CD4-positive, alpha-beta memory T cell (primary cell): ENCODE data around the gene TTC7B. TPM values are rescaled to one million over a fixed set of nuclear protein-coding genes. Genes with fewer than 3 reads are reported as not detected.

ENCODE experiments used
- CTCF ChIA-PET: fragments of 350-600 bp; sonication (Branson Sonifier 250); formaldehyde crosslinking; loops from one replicate; lab custom pipeline; 2021; ENCODE audit warnings: inconsistent platforms; ENCODE audit not compliant: partially characterized antibody; lab: Charles Lee
- POLR2A ChIA-PET: fragments of 350-600 bp; sonication (Branson Sonifier 250); formaldehyde crosslinking; loops from one replicate; lab custom pipeline; 2021; ENCODE audit not compliant: partially characterized antibody; lab: Charles Lee
- DNase-seq, 5 donors: peaks; one replicate each; pipeline versions ENCODE4 v3.0.0 to v3.0.0-alpha.2; 2020 to 2022; ENCODE audit warnings: mixed read lengths in 1 of 5
- H3K27ac ChIP-seq: one replicate; pipeline ENCODE4 v1.7.0; 2013; ENCODE audit warnings: low read depth, low read length
- H3K27me3 ChIP-seq: 2 replicates; pipeline ENCODE4 v1.7.0; 2013; ENCODE audit warnings: mild to moderate bottlenecking, low read length, moderate library complexity; ENCODE audit not compliant: insufficient read depth
- H3K36me3 ChIP-seq: 2 replicates; pipeline ENCODE4 v1.7.0; 2013; ENCODE audit warnings: mild to moderate bottlenecking, low read length, moderate library complexity; ENCODE audit not compliant: insufficient read depth
- H3K4me1 ChIP-seq: 2 replicates; pipeline ENCODE4 v1.7.0; 2013; ENCODE audit warnings: mild to moderate bottlenecking, low read length, moderate library complexity; ENCODE audit not compliant: insufficient read depth
- H3K4me3 ChIP-seq, 2 donors: one replicate each; pipeline ENCODE4 v1.7.0; 2013; ENCODE audit warnings: low read length in 2 of 2, mild to moderate bottlenecking in 1 of 2
- H3K9me3 ChIP-seq, 2 donors: one replicate each; pipeline ENCODE4 v1.7.0; 2013; ENCODE audit warnings: low read length in 2 of 2, control low read depth in 1 of 2; ENCODE audit not compliant: control insufficient read depth in 1 of 2
- H3K27ac Mint-ChIP-seq, 7 donors: one replicate each; pipeline ENCODE4 v1.8.0; 2020 to 2021; ENCODE audit warnings: mixed read lengths in 7 of 7, mild to moderate bottlenecking in 6 of 7, inconsistent platforms in 3 of 7, moderate library complexity in 3 of 7
- H3K27me3 Mint-ChIP-seq, 2 donors: one replicate each; pipeline ENCODE4 v1.8.0; 2020 to 2021; ENCODE audit warnings: mixed read lengths in 2 of 2
- H3K36me3 Mint-ChIP-seq, 2 donors: one replicate each; pipeline ENCODE4 v1.8.0; 2020 to 2021; ENCODE audit warnings: mixed read lengths in 2 of 2, inconsistent platforms in 1 of 2, mild to moderate bottlenecking in 1 of 2
- H3K4me1 Mint-ChIP-seq, 4 donors: one replicate each; pipeline ENCODE4 v1.8.0; 2020 to 2021; ENCODE audit warnings: mixed read lengths in 4 of 4, mild to moderate bottlenecking in 1 of 4
- H3K4me3 Mint-ChIP-seq, 8 donors: one replicate each; pipeline ENCODE4 v1.8.0; 2020 to 2021; ENCODE audit warnings: mixed read lengths in 8 of 8, mild to moderate bottlenecking in 7 of 8, moderate library complexity in 6 of 8, inconsistent platforms in 3 of 8
- H3K9me3 Mint-ChIP-seq, 8 donors: one replicate each; pipeline ENCODE4 v1.8.0; 2020 to 2021; ENCODE audit warnings: mixed read lengths in 8 of 8, mild to moderate bottlenecking in 5 of 8, inconsistent platforms in 3 of 8, moderate library complexity in 1 of 8
- intact Hi-C: fragments of 100-400 bp; cut with micrococcal nuclease; formaldehyde crosslinking; loops from one replicate; pipeline ENCODE4 v1.15.1; 2023
- polyA plus RNA-seq, 2 donors: library from polyadenylated mRNA; unstranded; fragments of 300-500 nt; fragmentation: Illumina TruSeq; gene quantifications; one replicate each; pipeline ENCODE4 v1.2.3, GENCODE V29; 2021
- total RNA-seq, 2 experiments: library from RNA; stranded (reverse); gene quantifications; one replicate each; pipeline ENCODE4 v1.2.3, GENCODE V29; 2021

Gene TTC7B
- total and polyA plus RNA-seq, 4 experiments from 2014 or later: 0.30 to 1.9 (median 1.5) TPM; not detected in 1

- no peaks in the 10 kb centered on the region for H3K36me3 ChIP-seq
- intact Hi-C loops: no loop called here
- Mint-ChIP-seq H3K4me3 (no peak overlapping the region), H3K36me3 (no peaks in the 10 kb centered on the region), H3K27me3 (peaks cover 0 to under 1% of the 10 kb centered on the region in 2 donors), H3K4me1 (peaks cover 11 to 21% (median 15%) of the 10 kb centered on the region in 4 donors), H3K9me3 (no peaks in the 10 kb centered on the region), H3K27ac (peak overlapping the region in 1 of 7 donors; percentile 37)
- H3K27me3 ChIP-seq: no peaks in the 10 kb centered on the region
- ChIA-PET POLR2A (no interaction called here), CTCF (no interaction called here)
- H3K9me3 ChIP-seq: no peaks in the 10 kb centered on the region
- no peak overlapping the region for H3K4me3 ChIP-seq
- no peak for DNase-seq
- H3K4me1 ChIP-seq: peaks cover 12% of the 10 kb centered on the region
- H3K27ac ChIP-seq: no peak overlapping the region
These were observed 137.3 kb downstream of the TTC7B start for GRCh38 chr14:90678846-90679362.

- Mint-ChIP-seq H3K9me3 (no peaks in the 10 kb centered on the region), H3K4me3 (no peak overlapping the region)
- POLR2A ChIA-PET: no interaction called here
These were observed 137.8 kb downstream of the TTC7B start for GRCh38 chr14:90678420-90678819.

GRCh38 chr14:90677484-90678050 lies 138.7 kb downstream of the TTC7B start:
- Mint-ChIP-seq H3K27me3 (no peaks in the 10 kb centered on the region), H3K36me3 (no peaks in the 10 kb centered on the region), H3K4me3 (peak overlapping the region in 6 of 8 donors; percentile 67 to 83 (median 76)), H3K9me3 (no peaks in the 10 kb centered on the region), H3K4me1 (peaks cover 11 to 21% (median 15%) of the 10 kb centered on the region in 4 donors), H3K27ac (peak overlapping the region in 6 of 7 donors; percentile 44 to 87 (median 74))
- intact Hi-C loops: no loop called here
- Histone ChIP-seq H3K27me3 (no peaks in the 10 kb centered on the region), H3K4me1 (peaks cover 12% of the 10 kb centered on the region), H3K9me3 (no peaks in the 10 kb centered on the region), H3K36me3 (no peaks in the 10 kb centered on the region), H3K4me3 (no peak overlapping the region), H3K27ac (no peak overlapping the region)
- POLR2A ChIA-PET: no interaction called here
- CTCF ChIA-PET: interaction anchor here (1.5 kb wide), 1 partner anchor 20 kb away, joined by 3 read pairs; no protein-coding TSS in a partner anchor
- DNase-seq: peak in 2 of 5 donors; percentile 3 to 15

More at GRCh38 chr14:90678420-90678819, 137.8 kb downstream of the TTC7B start:
- no peaks in the 10 kb centered on the region for H3K36me3 ChIP-seq
- no peaks in the 10 kb centered on the region for H3K36me3 Mint-ChIP-seq
- CTCF ChIA-PET: interaction anchor here (1.5 kb wide), 1 partner anchor 19 kb away, joined by 3 read pairs; no protein-coding TSS in a partner anchor
- DNase-seq: no peak
- H3K4me3 ChIP-seq: no peak overlapping the region
- no peaks in the 10 kb centered on the region for H3K9me3 ChIP-seq
- no peaks in the 10 kb centered on the region for H3K27me3 Mint-ChIP-seq
- peaks cover 12% of the 10 kb centered on the region for H3K4me1 ChIP-seq
- H3K4me1 Mint-ChIP-seq: peaks cover 11 to 21% (median 15%) of the 10 kb centered on the region in 4 donors
- intact Hi-C loops: no loop called here
- H3K27ac ChIP-seq: no peak overlapping the region
- peak overlapping the region in 1 of 7 donors; percentile 37 for H3K27ac Mint-ChIP-seq
- no peaks in the 10 kb centered on the region for H3K27me3 ChIP-seq

- no peak for DNase-seq
- Mint-ChIP-seq H3K4me1 (peaks cover 11 to 21% (median 15%) of the 10 kb centered on the region in 4 donors), H3K36me3 (no peaks in the 10 kb centered on the region), H3K9me3 (no peaks in the 10 kb centered on the region), H3K4me3 (peak overlapping the region in 2 of 8 donors; percentile 11 to 38), H3K27me3 (no peaks in the 10 kb centered on the region), H3K27ac (peak overlapping the region in 3 of 7 donors; percentile 3 to 87 (median 85))
- Histone ChIP-seq H3K4me3 (no peak overlapping the region), H3K9me3 (no peaks in the 10 kb centered on the region), H3K36me3 (no peaks in the 10 kb centered on the region), H3K27me3 (no peaks in the 10 kb centered on the region), H3K27ac (no peak overlapping the region), H3K4me1 (peaks cover 12% of the 10 kb centered on the region)
- CTCF ChIA-PET: interaction anchor here (1.5 kb wide), 1 partner anchor 20 kb away, joined by 3 read pairs; no protein-coding TSS in a partner anchor
- intact Hi-C loops: no loop called here
- POLR2A ChIA-PET: no interaction called here
These were observed 139.3 kb downstream of the TTC7B start for GRCh38 chr14:90676912-90677311.

GRCh38 chr14:90676356-90676755 lies 139.9 kb downstream of the TTC7B start:
- H3K9me3 Mint-ChIP-seq: no peaks in the 10 kb centered on the region
- peaks cover 12% of the 10 kb centered on the region for H3K4me1 ChIP-seq
- no peaks in the 10 kb centered on the region for H3K36me3 Mint-ChIP-seq
- intact Hi-C loops: no loop called here
- no peak for DNase-seq
- H3K27me3 ChIP-seq: no peaks in the 10 kb centered on the region
- H3K27me3 Mint-ChIP-seq: no peaks in the 10 kb centered on the region
- ChIA-PET POLR2A (no interaction called here), CTCF (no interaction called here)
- H3K4me3 Mint-ChIP-seq: no peak overlapping the region
- no peak overlapping the region for H3K27ac Mint-ChIP-seq
- no peaks in the 10 kb centered on the region for H3K36me3 ChIP-seq
- no peak overlapping the region for H3K27ac ChIP-seq
- no peak overlapping the region for H3K4me3 ChIP-seq
- H3K9me3 ChIP-seq: no peaks in the 10 kb centered on the region
- H3K4me1 Mint-ChIP-seq: peaks cover 11 to 21% (median 15%) of the 10 kb centered on the region in 4 donors

- no peaks in the 10 kb centered on the region for H3K27me3 ChIP-seq
- Mint-ChIP-seq H3K4me1 (peaks cover 11 to 21% (median 15%) of the 10 kb centered on the region in 4 donors), H3K9me3 (no peaks in the 10 kb centered on the region), H3K36me3 (no peaks in the 10 kb centered on the region), H3K27ac (no peak overlapping the region), H3K4me3 (no peak overlapping the region), H3K27me3 (no peaks in the 10 kb centered on the region)
- H3K4me1 ChIP-seq: peaks cover 12% of the 10 kb centered on the region
- POLR2A ChIA-PET: no interaction called here
- no peak overlapping the region for H3K27ac ChIP-seq
- intact Hi-C loops: no loop called here
- CTCF ChIA-PET: no interaction called here
- no peaks in the 10 kb centered on the region for H3K36me3 ChIP-seq
- DNase-seq: no peak
- H3K4me3 ChIP-seq: no peak overlapping the region
- H3K9me3 ChIP-seq: no peaks in the 10 kb centered on the region
These were observed 140.8 kb downstream of the TTC7B start for GRCh38 chr14:90675399-90675798.

GRCh38 chr14:90674716-90675115 lies 141.5 kb downstream of the TTC7B start:
- H3K4me3 Mint-ChIP-seq: no peak overlapping the region
- Histone ChIP-seq H3K36me3 (no peaks in the 10 kb centered on the region), H3K27ac (no peak overlapping the region), H3K4me1 (peaks cover 12% of the 10 kb centered on the region), H3K27me3 (no peaks in the 10 kb centered on the region), H3K4me3 (no peak overlapping the region), H3K9me3 (no peaks in the 10 kb centered on the region)
- H3K9me3 Mint-ChIP-seq: peaks cover 0 to 4% (median 3%) of the 10 kb centered on the region in 8 donors
- ChIA-PET CTCF (no interaction called here), POLR2A (no interaction called here)
- H3K36me3 Mint-ChIP-seq: no peaks in the 10 kb centered on the region
- H3K27me3 Mint-ChIP-seq: no peaks in the 10 kb centered on the region
- H3K4me1 Mint-ChIP-seq: peaks cover 11 to 21% (median 15%) of the 10 kb centered on the region in 4 donors
- intact Hi-C loops: no loop called here
- H3K27ac Mint-ChIP-seq: peak overlapping the region in 1 of 7 donors; percentile 14
- DNase-seq: no peak
